Raji (cell line): ENCODE results near the gene MGP.

Source experiments
- POLR2A ChIP-seq: IDR thresholded peaks from 2 replicates; pipeline ENCODE4 v1.6.1; 2011; ENCODE audit warnings: low read depth, low read length, control low read depth; ENCODE audit not compliant: insufficient read depth

The MGP gene

DNA sequence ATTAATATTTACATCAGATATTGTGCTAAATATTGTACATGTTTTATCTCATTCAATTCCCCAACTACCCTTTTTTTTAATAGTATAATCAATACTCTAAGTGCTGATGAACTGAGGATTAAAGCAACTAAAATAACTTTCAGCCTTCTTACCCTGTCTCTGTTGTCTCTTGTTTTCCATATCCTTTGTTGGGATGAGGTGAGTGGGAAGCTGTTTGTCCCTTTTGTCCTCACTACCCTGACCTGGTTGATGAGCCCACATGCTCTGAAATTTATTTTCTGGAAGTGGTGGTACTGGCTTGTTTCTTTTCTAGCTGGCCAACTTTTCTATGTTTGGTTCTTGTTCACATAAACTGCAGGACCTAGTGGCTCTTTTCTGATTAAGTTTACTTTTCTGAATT, 32.8 kb downstream of the MGP start:
- TF ChIP-seq POLR2A = no peak

DNA sequence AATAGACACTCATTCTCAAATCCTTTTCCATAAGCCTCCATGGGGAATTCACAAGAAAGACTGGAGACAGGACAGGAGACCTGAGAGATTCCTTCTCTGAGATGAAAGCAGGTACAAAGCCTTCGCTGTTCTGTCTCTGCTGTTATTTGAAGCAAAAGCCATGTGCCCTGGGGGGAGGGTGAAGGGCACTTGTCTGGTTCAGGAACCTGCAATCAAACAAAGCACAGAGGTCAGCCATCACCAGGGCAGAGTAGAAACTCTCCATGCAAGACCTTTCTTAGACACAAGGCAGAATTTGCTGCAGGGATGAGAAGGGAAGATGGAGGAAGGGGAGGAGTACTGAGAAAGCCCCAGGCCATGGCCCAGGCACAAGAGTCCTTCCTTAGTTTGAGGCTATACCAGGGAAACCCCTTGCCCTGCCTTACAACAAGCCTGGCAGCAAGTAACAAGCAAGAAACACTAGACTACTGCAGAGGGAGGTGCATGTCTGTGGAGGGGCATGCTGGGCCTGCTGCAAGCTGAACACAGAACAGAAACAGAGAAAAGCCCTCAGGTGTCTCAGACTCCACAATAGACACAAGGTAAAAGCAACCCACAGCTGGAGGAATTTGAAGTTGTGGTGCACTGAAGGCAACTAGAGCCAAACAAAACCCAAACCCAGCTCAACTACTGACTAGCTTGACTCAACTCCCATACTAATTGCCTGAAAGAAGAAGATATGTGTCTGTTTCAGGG, 34.6 kb downstream of the MGP start:
- no peak for TF ChIP-seq POLR2A

- TF ChIP-seq POLR2A = no peak
Measured at GRCh38 chr12:14849661-14850060, 36.0 kb downstream of the MGP start.

- TF ChIP-seq POLR2A = no peak
Measured at GRCh38 chr12:14846876-14847580, 38.6 kb downstream of the MGP start.

DNA sequence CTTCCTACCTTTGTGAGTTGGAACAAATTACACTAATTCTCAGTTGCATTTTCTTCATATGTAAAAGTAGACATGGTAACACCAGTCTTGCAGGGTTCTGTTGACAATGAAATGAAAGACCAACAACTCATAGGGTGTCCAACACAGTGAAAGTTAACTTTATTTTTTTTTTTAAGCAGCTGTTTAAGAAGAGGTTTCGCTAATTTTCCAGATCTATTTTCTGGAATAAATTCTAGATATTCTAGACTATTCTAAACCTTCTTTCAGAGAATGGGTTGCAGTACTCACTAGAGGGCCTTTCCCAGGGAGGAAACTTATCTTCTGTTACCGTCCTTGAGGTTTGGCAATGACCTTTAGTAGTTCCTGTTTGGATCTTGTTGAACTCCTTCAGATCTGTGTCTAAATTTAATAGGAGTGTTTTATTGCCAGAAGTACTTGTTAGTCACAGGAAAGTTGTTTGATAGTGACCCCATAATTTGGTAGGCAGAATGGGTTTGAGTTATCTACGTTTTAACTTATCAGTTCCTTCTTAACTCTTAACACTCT, 39.5 kb downstream of the MGP start:
- TF ChIP-seq POLR2A = no peak

- no peak for TF ChIP-seq POLR2A
Measured at GRCh38 chr12:14845350-14845750, 40.3 kb downstream of the MGP start.

- no peak for TF ChIP-seq POLR2A
Measured at GRCh38 chr12:14844401-14844800, 41.3 kb downstream of the MGP start.

DNA sequence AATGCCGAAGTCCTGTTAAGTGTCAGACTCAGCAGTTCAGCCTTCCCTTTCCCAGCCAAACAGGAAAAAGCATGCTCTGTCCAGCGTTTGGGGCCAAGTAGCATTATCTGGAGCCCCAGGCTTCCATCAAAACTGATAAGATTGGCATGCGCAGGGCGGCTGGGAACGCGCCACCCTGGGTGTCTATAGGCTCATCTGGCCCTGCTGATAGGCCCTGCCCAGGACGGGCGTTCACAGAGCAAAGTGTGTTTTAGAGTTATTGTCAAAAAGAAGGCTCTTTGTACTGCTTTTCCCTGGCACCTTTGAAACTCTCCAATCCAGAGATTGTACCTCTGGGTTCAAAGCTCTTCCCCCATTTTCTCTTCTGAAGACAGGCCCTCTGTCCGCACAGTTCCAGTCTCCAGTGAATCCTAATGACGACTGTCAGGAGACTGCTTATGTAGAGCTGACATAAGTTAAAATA, 42.2 kb downstream of the MGP start, which contains the start of gene ART4:
ART4 (minus strand) TSS at position 102 of the 463 bp plus-strand sequence. CDS start 413 bp downstream, outside the sequence.
- no peak for TF ChIP-seq POLR2A

- no peak for TF ChIP-seq POLR2A
Measured at GRCh38 chr12:14842315-14842714, 43.3 kb downstream of the MGP start.

DNA sequence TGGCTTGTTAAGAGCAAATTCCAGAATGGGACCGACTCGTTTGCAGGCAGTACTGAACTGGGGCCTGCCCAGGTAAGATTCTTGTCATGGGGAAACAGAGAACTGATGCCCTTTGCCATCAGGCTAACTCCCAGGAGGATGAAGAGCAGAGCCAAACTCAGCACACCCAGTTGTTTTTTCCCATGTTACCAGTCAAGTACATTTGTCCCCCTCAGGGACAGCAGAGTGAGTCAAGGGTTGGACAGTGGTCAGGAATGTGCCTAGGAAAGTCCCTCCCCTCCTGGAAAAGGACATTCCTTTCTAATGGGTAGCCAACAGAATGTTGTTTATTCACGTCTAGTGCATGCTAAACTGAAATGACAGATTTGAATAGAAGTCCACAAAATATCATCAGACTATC, 43.9 kb downstream of the MGP start:
- TF ChIP-seq POLR2A = no peak

DNA sequence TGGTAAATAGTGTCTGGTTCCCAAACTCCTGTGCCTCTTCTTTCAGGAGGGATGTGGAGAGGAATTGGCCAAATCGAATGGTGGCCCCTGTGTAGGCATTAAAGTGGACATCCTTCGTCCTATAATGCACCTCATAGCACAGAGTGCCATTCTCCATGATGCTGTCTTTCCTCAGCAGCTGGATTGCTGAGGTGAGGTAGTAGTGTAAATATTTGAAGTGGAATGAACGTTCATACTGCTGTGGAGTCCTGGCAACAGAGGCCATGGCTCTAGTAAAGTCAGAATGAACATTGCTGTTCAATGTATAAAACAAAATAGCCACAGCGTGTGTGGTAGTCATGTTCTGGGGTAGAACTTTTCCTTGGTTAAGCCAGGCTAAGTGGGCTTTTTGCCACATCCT, 45.0 kb downstream of the MGP start:
- TF ChIP-seq POLR2A = no peak

- no peak for TF ChIP-seq POLR2A
Measured at GRCh38 chr12:14839262-14839661, 46.4 kb downstream of the MGP start.

DNA sequence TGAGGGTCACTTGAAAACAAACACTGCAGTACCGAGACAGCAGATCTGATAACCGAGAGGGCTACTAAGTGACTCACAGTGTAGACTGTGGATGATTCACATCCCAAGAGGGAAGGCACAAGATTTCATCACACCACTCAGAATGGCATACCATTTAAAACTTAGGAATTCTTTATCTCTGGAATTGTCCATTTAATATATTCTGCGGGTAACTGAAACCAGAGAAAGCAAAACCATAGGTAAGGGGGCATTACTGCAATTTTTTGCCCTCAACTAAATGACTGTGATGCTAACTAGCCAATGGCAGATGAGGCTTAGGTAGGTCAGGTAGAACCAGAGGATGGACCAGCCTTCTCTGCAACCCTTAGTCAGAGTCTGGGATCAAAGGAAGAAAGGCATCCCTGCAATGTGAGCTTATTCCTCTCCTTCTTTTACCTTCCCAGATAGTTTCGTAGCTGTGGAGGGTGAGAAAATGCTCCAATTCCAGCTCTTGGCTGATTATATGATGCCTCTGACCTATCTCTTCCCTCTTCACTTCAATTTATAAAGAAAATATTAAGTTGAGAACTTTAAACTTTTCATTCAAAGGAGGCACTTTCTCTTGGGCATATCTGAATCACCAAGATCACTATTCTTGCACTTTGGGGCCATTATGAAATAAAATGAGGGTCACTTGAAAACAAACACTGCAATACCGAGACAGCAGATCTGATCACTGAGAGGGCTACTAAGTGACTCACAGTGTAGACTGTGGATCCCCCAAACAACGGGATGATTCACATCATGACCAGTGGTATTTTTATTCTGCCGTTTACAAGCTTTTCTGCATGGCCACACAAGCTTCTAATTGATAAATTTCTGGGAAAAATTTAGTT, 49.1 kb downstream of the MGP start:
- TF ChIP-seq POLR2A = no peak

DNA sequence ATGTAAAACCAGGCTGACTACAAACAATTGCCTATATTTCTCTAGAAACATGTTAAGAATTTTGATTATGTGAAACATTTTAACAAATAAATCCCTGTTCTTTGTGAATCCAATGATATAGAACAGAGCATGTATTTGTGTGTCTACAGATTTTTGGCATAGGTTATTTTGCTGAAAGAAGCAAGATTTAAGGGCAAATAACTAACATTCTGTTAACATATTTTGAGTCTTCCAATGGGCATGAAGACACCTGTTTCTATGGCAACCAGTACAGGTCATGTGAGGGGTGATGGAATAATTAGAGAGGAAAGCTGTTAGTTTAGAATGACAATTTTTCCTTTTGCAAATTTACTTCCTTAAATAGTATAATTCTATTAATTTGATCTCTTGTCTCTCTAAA, 51.1 kb downstream of the MGP start:
- TF ChIP-seq POLR2A = no peak

DNA sequence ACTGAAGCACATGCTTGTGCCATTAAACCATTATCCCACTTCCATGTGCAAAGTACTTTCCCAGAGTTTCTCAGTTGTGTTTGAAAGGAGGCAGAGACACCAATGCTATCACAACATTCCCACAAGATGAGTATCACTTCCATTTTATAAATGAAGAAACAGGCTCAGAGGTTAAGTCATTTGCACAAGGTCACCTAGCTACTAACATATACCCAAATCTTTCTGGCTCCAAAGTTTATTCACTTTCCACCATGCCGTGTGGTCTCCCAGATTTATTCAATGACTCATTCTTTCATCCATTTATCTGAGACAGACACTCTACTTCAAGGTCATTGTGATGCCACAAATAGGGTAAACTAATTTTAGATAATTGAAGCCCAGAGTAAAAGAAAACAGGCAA, 51.7 kb downstream of the MGP start:
- TF ChIP-seq POLR2A = no peak
